ENCODE results near the gene OLR1. TPM values are rescaled to one million over a fixed set of nuclear protein-coding genes. Genes with fewer than 3 reads are reported as not detected.

Gene OLR1
- total RNA-seq, 4 donors from 2014 or later, result 2.7 TPM; not detected in 3

- intact Hi-C loops (cut with DNase I), result no loop called here
- DNase-seq, result no peak
- H3K36me3 ChIP-seq, result peaks cover 0 to 22% (median 0%) of the 10 kb centered on the region in 3 donors
- H3K27ac ChIP-seq, result peak overlapping the region; percentile 94 to 100 (median 99)
- 24 to 25% methylated on average over 10 of the region's 10 CpGs for WGBS, 2 donors
- no peaks in the 10 kb centered on the region for H3K9me3 ChIP-seq
- no peaks in the 10 kb centered on the region for H3K27me3 ChIP-seq
- peak overlapping the region; percentile 54 to 88 (median 84) for H3K4me3 ChIP-seq
- TF ChIP-seq CTCF (IDR thresholded peaks at IDR 0.05) (no peak), POLR2A (IDR thresholded peaks at IDR 0.05) (no peak)
- peaks cover 3 to 39% (median 9%) of the 10 kb centered on the region in 3 donors for H3K4me1 ChIP-seq
Observed at GRCh38 chr12:10214136-10214894, 42.4 kb upstream of the OLR1 start.

GRCh38 chr12:10213168-10214135, 41.5 kb upstream of the OLR1 start:
- Histone ChIP-seq H3K27ac (peak overlapping the region; percentile 94 to 100 (median 99)), H3K27me3 (no peaks in the 10 kb centered on the region), H3K36me3 (peaks cover 0 to 14% (median 0%) of the 10 kb centered on the region in 3 donors), H3K9me3 (no peaks in the 10 kb centered on the region), H3K4me1 (peaks cover 3 to 39% (median 9%) of the 10 kb centered on the region in 3 donors), H3K4me3 (peak overlapping the region; percentile 54 to 88 (median 84))
- intact Hi-C loops (cut with DNase I), result no loop called here
- peak in 3 of 4 donors; percentile 28 to 76 (median 71) for TF ChIP-seq POLR2A (IDR thresholded peaks at IDR 0.05)
- TF ChIP-seq CTCF (IDR thresholded peaks at IDR 0.05), result no peak
- DNase-seq, result no peak
- WGBS, 2 donors, result 0 to 1% methylated on average over 9 to 30 of the region's 47 CpGs

GRCh38 chr12:10212739-10213131, 40.8 kb upstream of the OLR1 start, which contains the start of gene GABARAPL1:
Gene GABARAPL1 (plus strand): TSS chr12:10212877. CDS start chr12:10213130, 253 bp downstream.
- peak; percentile 15 for DNase-seq
- H3K4me1 ChIP-seq, result peaks cover 3 to 39% (median 9%) of the 10 kb centered on the region in 3 donors
- intact Hi-C loops (cut with DNase I), result no loop called here
- TF ChIP-seq CTCF (IDR thresholded peaks at IDR 0.05), result no peak
- peak in 2 of 4 donors; percentile 59 to 70 for TF ChIP-seq POLR2A (IDR thresholded peaks at IDR 0.05)
- WGBS, 2 donors, result 0% methylated on average over 8 to 14 of the region's 35 CpGs
- H3K36me3 ChIP-seq, result peaks cover 0 to 7% (median 0%) of the 10 kb centered on the region in 3 donors
- H3K9me3 ChIP-seq, result no peaks in the 10 kb centered on the region
- no peaks in the 10 kb centered on the region for H3K27me3 ChIP-seq
- peak within 1 kb of the TSS; percentile 54 to 88 (median 84) for H3K4me3 ChIP-seq
- H3K27ac ChIP-seq, result peak within 1 kb of the TSS; percentile 94 to 100 (median 99)

GRCh38 chr12:10211940-10212738, 40.2 kb upstream of the OLR1 start:
- TF ChIP-seq POLR2A (IDR thresholded peaks at IDR 0.05) (peak in 3 of 4 donors; percentile 33 to 93 (median 67)), CTCF (IDR thresholded peaks at IDR 0.05) (peak in 1 of 6 experiments; percentile 11)
- peak overlapping the region; percentile 54 to 88 (median 84) for H3K4me3 ChIP-seq
- DNase-seq, result peak; percentile 49
- H3K36me3 ChIP-seq, result peaks cover 0 to under 1% (median 0%) of the 10 kb centered on the region in 3 donors
- WGBS, 2 donors, result 38 to 41% methylated on average over 23 to 31 of the region's 40 CpGs
- intact Hi-C loops (cut with DNase I), result no loop called here
- no peaks in the 10 kb centered on the region for H3K27me3 ChIP-seq
- peaks cover 3 to 34% (median 9%) of the 10 kb centered on the region in 3 donors for H3K4me1 ChIP-seq
- peak overlapping the region; percentile 94 to 100 (median 99) for H3K27ac ChIP-seq
- no peaks in the 10 kb centered on the region for H3K9me3 ChIP-seq

Measured in esophagus squamous epithelium (tissue), 5 donors.